Muscle layer of duodenum (tissue), 2 donors: ENCODE results near the gene GRID1.

Experiments
- H3K27ac ChIP-seq: one replicate; pipeline ENCODE4 v1.7.0; 2013; ENCODE audit warnings: mild to moderate bottlenecking, low read length
- H3K27me3 ChIP-seq: one replicate; pipeline ENCODE4 v1.7.0; 2013; ENCODE audit warnings: low read depth, mild to moderate bottlenecking, control low read depth, low read length
- H3K36me3 ChIP-seq, 2 donors: one replicate each; pipeline ENCODE4 v1.7.0; 2013; ENCODE audit warnings: low read length in 2 of 2, control low read depth in 1 of 2, mild to moderate bottlenecking in 1 of 2; ENCODE audit not compliant: insufficient read depth in 2 of 2, control insufficient read depth in 1 of 2
- H3K4me1 ChIP-seq, 2 donors: one replicate each; pipeline ENCODE4 v1.7.0; 2013; ENCODE audit warnings: low read length in 2 of 2, mild to moderate bottlenecking in 2 of 2, control low read depth in 1 of 2, moderate library complexity in 1 of 2; ENCODE audit not compliant: insufficient read depth in 2 of 2, control insufficient read depth in 1 of 2
- H3K4me3 ChIP-seq, 2 donors: one replicate each; pipeline ENCODE4 v1.7.0; 2013; ENCODE audit warnings: low read length in 2 of 2, low read depth in 1 of 2, mild to moderate bottlenecking in 1 of 2
- H3K9me3 ChIP-seq, 2 donors: one replicate each; pipeline ENCODE4 v1.7.0; 2013; ENCODE audit warnings: low read length in 2 of 2, control low read depth in 1 of 2, mild to moderate bottlenecking in 1 of 2; ENCODE audit not compliant: control insufficient read depth in 1 of 2
- donor health status: healthy.

The GRID1 gene

DNA sequence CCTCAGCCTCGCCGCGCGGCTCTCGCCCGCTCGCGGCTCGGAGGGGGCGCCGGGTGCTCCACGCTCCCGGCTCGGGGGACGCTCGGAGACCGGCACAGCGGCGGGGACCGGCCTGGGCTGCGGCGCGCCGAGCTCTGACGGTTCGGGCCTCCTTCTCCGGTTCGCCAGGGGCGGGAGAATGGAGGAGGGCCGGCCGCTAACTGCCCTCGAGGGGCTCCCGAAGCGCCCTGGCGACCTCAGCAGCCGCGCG, 232 bp upstream of the GRID1 start:
- no peak overlapping the region for H3K27ac ChIP-seq
- no peaks in the 10 kb centered on the region for H3K9me3 ChIP-seq
- peaks cover 47% of the 10 kb centered on the region for H3K27me3 ChIP-seq
- H3K36me3 ChIP-seq: no peaks in the 10 kb centered on the region
- H3K4me3 ChIP-seq: peak overlapping the region in 1 of 2 donors; percentile 62
- H3K4me1 ChIP-seq: peaks cover 0 to 42% of the 10 kb centered on the region in 2 donors

GRCh38 chr10:86365346-86366032, 1.1 kb downstream of the GRID1 start:
- H3K36me3 ChIP-seq: no peaks in the 10 kb centered on the region
- peaks cover 47% of the 10 kb centered on the region for H3K27me3 ChIP-seq
- H3K27ac ChIP-seq: no peak overlapping the region
- peaks cover 0 to 42% of the 10 kb centered on the region in 2 donors for H3K4me1 ChIP-seq
- no peaks in the 10 kb centered on the region for H3K9me3 ChIP-seq
- peak overlapping the region; percentile 37 to 58 for H3K4me3 ChIP-seq

DNA sequence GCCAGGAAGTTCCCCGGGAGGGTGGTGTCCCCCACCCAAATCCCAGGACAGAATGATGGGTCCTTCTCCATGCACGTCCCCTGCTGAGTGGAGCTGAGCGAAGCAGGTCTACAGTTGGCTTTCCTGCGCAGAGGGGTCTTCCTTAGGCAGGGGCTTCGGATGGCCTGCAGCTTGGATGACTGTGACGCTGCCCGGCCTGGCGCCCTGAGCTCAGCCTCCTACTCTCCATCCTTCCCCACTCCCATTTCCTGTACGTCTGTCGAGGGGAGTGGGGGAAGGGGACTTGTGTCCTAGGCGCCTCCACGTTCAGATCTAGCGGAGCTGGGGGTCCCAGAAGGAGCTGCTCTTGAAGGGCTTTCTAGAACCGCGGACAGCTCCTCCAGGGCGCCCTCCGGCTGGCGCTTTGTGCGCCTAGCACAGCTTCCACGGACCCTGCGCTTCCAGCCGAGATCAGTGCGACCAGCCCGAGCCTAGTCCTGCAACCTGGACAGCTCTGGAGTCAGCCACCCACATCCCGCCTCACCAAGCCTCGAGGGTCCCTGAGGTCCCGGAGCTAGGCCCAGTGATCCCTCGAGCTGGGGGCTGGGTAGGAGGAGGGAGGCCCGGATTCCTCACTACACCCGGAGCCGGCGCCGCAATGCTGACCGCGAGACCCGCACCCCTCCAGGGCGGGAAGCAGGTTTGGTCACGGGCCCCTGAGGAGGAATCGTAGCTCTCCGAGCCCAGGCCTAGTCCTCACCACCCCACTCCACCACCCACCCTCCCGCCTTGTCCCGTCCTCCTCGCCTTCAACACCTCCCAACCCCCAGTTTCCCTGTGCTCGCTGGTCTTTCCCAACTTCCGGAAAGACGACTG, 1.9 kb downstream of the GRID1 start:
- H3K4me1 ChIP-seq: peaks cover 0 to 42% of the 10 kb centered on the region in 2 donors
- H3K36me3 ChIP-seq: no peaks in the 10 kb centered on the region
- H3K4me3 ChIP-seq: peak overlapping the region in 1 of 2 donors; percentile 58
- peaks cover 47% of the 10 kb centered on the region for H3K27me3 ChIP-seq
- no peaks in the 10 kb centered on the region for H3K9me3 ChIP-seq
- H3K27ac ChIP-seq: no peak overlapping the region

GRCh38 chr10:86363833-86364490, 2.6 kb downstream of the GRID1 start:
- H3K27me3 ChIP-seq: peaks cover 45% of the 10 kb centered on the region
- H3K4me3 ChIP-seq: peak overlapping the region in 1 of 2 donors; percentile 48
- no peak overlapping the region for H3K27ac ChIP-seq

DNA sequence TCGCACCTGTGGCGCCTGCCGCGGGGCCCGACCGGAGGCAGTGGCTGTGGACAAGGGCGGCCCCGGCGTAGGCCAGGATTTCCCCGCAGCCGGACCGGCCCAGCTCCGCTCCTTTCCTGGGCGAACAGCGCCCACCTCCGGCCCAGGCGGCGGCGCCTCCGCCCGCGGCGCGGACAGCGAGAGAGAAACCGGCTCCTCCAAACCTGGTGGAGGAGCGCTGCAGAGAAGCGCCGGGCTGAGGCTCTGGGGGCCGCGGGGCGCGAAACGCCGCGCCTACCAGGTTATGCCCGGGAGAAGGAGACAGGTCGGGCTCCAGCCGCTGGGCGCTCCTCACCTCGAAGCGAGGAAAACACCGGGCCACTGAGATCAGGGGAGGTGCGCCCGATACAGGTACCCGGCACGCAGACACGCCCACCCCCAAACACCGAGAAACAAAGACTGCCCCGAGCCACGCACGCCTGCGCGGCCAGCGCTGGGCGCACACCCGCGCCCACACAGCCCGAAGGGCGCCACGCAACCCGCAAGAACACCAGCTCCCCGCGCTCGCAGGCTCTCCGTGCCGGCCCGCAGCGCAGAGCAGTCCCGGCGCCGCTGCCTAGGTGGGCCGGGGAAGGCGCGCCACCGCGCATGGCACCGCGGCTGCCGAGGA, 3.3 kb downstream of the GRID1 start:
- Histone ChIP-seq H3K27ac (no peak overlapping the region), H3K9me3 (no peaks in the 10 kb centered on the region), H3K36me3 (no peaks in the 10 kb centered on the region), H3K4me1 (peaks cover 0 to 42% of the 10 kb centered on the region in 2 donors), H3K4me3 (peak overlapping the region in 1 of 2 donors; percentile 48), H3K27me3 (peaks cover 39% of the 10 kb centered on the region)

More at GRCh38 chr10:86363833-86364490, 2.6 kb downstream of the GRID1 start:
- Histone ChIP-seq H3K9me3 (no peaks in the 10 kb centered on the region), H3K4me1 (peaks cover 0 to 42% of the 10 kb centered on the region in 2 donors), H3K36me3 (no peaks in the 10 kb centered on the region)

- H3K4me3 ChIP-seq: peak overlapping the region in 1 of 2 donors; percentile 48
- H3K36me3 ChIP-seq: no peaks in the 10 kb centered on the region
- H3K9me3 ChIP-seq: no peaks in the 10 kb centered on the region
- no peak overlapping the region for H3K27ac ChIP-seq
- peaks cover 33% of the 10 kb centered on the region for H3K27me3 ChIP-seq
- H3K4me1 ChIP-seq: peaks cover 0 to 42% of the 10 kb centered on the region in 2 donors
These were observed 3.9 kb downstream of the GRID1 start for GRCh38 chr10:86362586-86363183.

- H3K36me3 ChIP-seq: no peaks in the 10 kb centered on the region
- no peak overlapping the region for H3K27ac ChIP-seq
- peaks cover 27% of the 10 kb centered on the region for H3K27me3 ChIP-seq
- H3K4me3 ChIP-seq: no peak overlapping the region
- no peaks in the 10 kb centered on the region for H3K9me3 ChIP-seq
- peaks cover 0 to 42% of the 10 kb centered on the region in 2 donors for H3K4me1 ChIP-seq
These were observed 4.5 kb downstream of the GRID1 start for GRCh38 chr10:86362129-86362527.

DNA sequence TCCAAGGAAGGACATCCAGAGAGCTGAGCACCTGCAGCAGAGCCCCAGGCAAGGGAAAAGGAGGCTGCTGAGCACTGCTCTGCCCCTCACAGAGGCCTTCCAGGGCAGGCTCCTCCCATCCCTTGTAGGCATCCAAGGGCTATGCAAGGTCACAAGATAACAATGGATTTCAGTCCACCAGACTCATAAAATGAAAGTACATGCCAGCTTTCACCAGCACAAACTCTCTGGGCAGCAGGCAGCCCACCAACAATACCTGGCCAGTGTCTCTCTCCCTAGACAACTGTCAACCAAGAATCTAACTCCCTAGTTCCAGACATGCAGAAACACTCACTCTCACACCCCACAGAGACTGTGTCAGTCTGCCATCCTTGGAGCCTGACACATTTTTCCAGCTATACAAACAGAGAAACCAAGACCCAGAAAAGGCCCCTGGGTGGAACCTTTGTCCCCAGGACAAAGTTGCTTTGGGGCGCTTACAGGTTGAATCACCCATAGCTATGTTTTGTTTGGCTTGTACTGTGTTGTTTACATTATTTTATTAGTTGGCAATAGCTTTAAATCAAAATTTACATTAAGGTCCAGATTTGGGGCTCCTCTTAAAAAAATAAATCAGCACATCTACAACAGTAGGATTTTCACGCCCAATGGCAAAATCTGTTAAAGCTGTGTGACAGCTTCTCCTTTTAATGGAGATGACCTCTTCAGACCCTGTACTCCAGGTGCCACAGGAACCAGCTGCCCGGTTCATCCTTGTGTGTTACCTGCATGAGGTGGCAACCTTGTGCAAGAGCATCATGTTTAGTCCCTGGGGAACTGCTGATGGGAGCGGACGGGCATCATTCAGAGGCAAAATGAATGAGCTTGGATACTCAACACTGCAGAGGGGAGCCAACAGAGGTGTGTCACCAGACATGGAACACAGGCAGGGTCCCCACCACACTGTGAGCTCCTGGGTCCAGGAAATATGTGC, 5.2 kb downstream of the GRID1 start:
- Histone ChIP-seq H3K27me3 (peaks cover 26% of the 10 kb centered on the region), H3K4me1 (peaks cover 0 to 38% of the 10 kb centered on the region in 2 donors), H3K4me3 (no peak overlapping the region), H3K36me3 (no peaks in the 10 kb centered on the region), H3K27ac (no peak overlapping the region), H3K9me3 (no peaks in the 10 kb centered on the region)

- peaks cover 24% of the 10 kb centered on the region for H3K27me3 ChIP-seq
- no peak overlapping the region for H3K4me3 ChIP-seq
- H3K9me3 ChIP-seq: no peaks in the 10 kb centered on the region
- H3K4me1 ChIP-seq: peaks cover 0 to 35% of the 10 kb centered on the region in 2 donors
- no peaks in the 10 kb centered on the region for H3K36me3 ChIP-seq
- H3K27ac ChIP-seq: no peak overlapping the region
These were observed 5.9 kb downstream of the GRID1 start for GRCh38 chr10:86360657-86361056.

GRCh38 chr10:86359954-86360353, 6.6 kb downstream of the GRID1 start:
- Histone ChIP-seq H3K9me3 (no peaks in the 10 kb centered on the region), H3K36me3 (no peaks in the 10 kb centered on the region), H3K4me3 (no peak overlapping the region), H3K27ac (no peak overlapping the region), H3K27me3 (peaks cover 20% of the 10 kb centered on the region), H3K4me1 (peaks cover 0 to 28% of the 10 kb centered on the region in 2 donors)
